H1 (cell line): ENCODE data around the gene CNDP2. TPM values are rescaled to one million over a fixed set of nuclear protein-coding genes. Genes with fewer than 3 reads are reported as not detected.

Source experiments
- CTCF ChIA-PET: fragments of 300-600 bp; sonication (Branson Sonifier 250); formaldehyde crosslinking; loops from one replicate; lab custom pipeline; 2021; ENCODE audit not compliant: partially characterized antibody; lab: Charles Lee
- POLR2A ChIA-PET: fragments of 300-600 bp; sonication (Branson Sonifier 250); formaldehyde crosslinking; loops from one replicate; lab custom pipeline; 2021; ENCODE audit warnings: inconsistent platforms; ENCODE audit not compliant: partially characterized antibody; lab: Charles Lee
- DNase-seq, 2 experiments: peaks; one replicate each; pipeline versions ENCODE4 v3.0.0 to v3.0.0-alpha.2; 2010 to 2022; ENCODE audit warnings: low spot score in 2 of 2, low read depth in 1 of 2, mixed read lengths in 1 of 2
- FAIRE-seq: peaks from 2 replicates; lab custom pipeline; 2011; peaks lifted over from hg19 to GRCh38; lab: Jason Lieb, UNC
- H2AFZ ChIP-seq: 2 replicates; pipeline ENCODE4 v1.8.1; 2012; ENCODE audit warnings: low read length, inconsistent platforms
- H2AK5ac ChIP-seq: 2 replicates; pipeline ENCODE4 v1.6.1; 2013; ENCODE audit warnings: low read depth, low read length
- H2BK120ac ChIP-seq: replicated peaks from 2 replicates; pipeline ENCODE3; 2013; ENCODE audit warnings: low read depth, low read length, inconsistent platforms
- H2BK12ac ChIP-seq: 2 replicates; pipeline ENCODE4 v1.6.1; 2013; ENCODE audit warnings: low read depth, low read length
- H2BK15ac ChIP-seq: 2 replicates; pipeline ENCODE4 v1.6.1; 2013; ENCODE audit warnings: low read length
- H2BK20ac ChIP-seq: 2 replicates; pipeline ENCODE4 v1.6.1; 2013; ENCODE audit warnings: low read length
- H2BK5ac ChIP-seq: 2 replicates; pipeline ENCODE4 v1.6.1; 2013; ENCODE audit warnings: low read depth, low read length
- H3K14ac ChIP-seq: 2 replicates; pipeline ENCODE4 v1.6.1; 2013; ENCODE audit warnings: inconsistent platforms; ENCODE audit not compliant: insufficient read length
- H3K18ac ChIP-seq: 2 replicates; pipeline ENCODE4 v1.6.1; 2013; ENCODE audit warnings: low read length; ENCODE audit errors: extremely low read depth
- H3K23ac ChIP-seq: 2 replicates; pipeline ENCODE4 v1.6.1; 2013; ENCODE audit warnings: inconsistent platforms; ENCODE audit not compliant: insufficient read length
- H3K23me2 ChIP-seq: 2 replicates; pipeline ENCODE4 v1.6.1; 2013; ENCODE audit warnings: low read depth, low read length
- H3K27ac ChIP-seq: 2 replicates; pipeline ENCODE4 v1.6.1; 2011; ENCODE audit warnings: low read depth, low read length, inconsistent platforms
- H3K27me3 ChIP-seq, 4 experiments: replicated peaks in 1 of 4; 1 replicate in 1 of 4; 2 replicates in 3 of 4; pipeline versions ENCODE4 v1.6.1 to v1.8.1; 2011 to 2013; ENCODE audit warnings: low read length in 3 of 4, mild to moderate bottlenecking in 3 of 4, inconsistent platforms in 2 of 4, mixed read lengths in 2 of 4, moderate library complexity in 1 of 4; ENCODE audit not compliant: control insufficient read depth in 3 of 4, insufficient read depth in 3 of 4; ENCODE audit errors: extremely low read depth in 1 of 4
- H3K36me3 ChIP-seq, 4 experiments: 2 replicates each; pipeline versions ENCODE4 v1.6.1 to v1.8.1; 2011 to 2013; ENCODE audit warnings: mild to moderate bottlenecking in 4 of 4, low read length in 3 of 4, moderate library complexity in 2 of 4, control low read depth in 1 of 4, inconsistent platforms in 1 of 4; ENCODE audit not compliant: insufficient read depth in 4 of 4, control insufficient read depth in 2 of 4
- H3K4ac ChIP-seq: replicated peaks from 2 replicates; pipeline ENCODE3; 2013; ENCODE audit warnings: low read length, low read depth, mixed read lengths, inconsistent platforms; ENCODE audit not compliant: insufficient read length
- H3K4me1 ChIP-seq, 4 experiments: replicated peaks in 1 of 4; 1 replicate in 1 of 4; 2 replicates in 3 of 4; pipeline versions ENCODE4 v1.6.1 to v1.8.1; 2011 to 2013; ENCODE audit warnings: low read length in 3 of 4, inconsistent platforms in 2 of 4, mixed read lengths in 1 of 4; ENCODE audit not compliant: insufficient read depth in 4 of 4, control insufficient read depth in 3 of 4
- H3K4me2 ChIP-seq, 2 experiments: 2 replicates each; pipeline versions ENCODE4 v1.6.1 to v1.8.1; 2011 to 2013; ENCODE audit warnings: low read depth in 2 of 2, low read length in 2 of 2, control low read depth in 1 of 2, inconsistent platforms in 1 of 2, mild to moderate bottlenecking in 1 of 2; ENCODE audit not compliant: insufficient read depth in 1 of 2
- H3K4me3 ChIP-seq, 4 experiments: fragments of 200-600, 300-600 bp in 1 of 4; sonication (generic), shearing (Covaris generic), sonication (Bioruptor Twin) in 1 of 4; 2 replicates each; pipeline versions ENCODE4 v1.5.1 to v1.8.1; 2011 to 2016; ENCODE audit warnings: low read length in 4 of 4, low read depth in 3 of 4, control low read depth in 2 of 4, inconsistent platforms in 2 of 4, mild to moderate bottlenecking in 2 of 4, mixed read lengths in 1 of 4, moderate library complexity in 1 of 4; ENCODE audit not compliant: insufficient read depth in 2 of 4; ENCODE audit errors: extremely low read depth in 1 of 4
- H3K56ac ChIP-seq: replicated peaks from 2 replicates; pipeline ENCODE3; 2013; ENCODE audit warnings: low read depth, mild to moderate bottlenecking, mixed read lengths, low read length, inconsistent platforms; ENCODE audit not compliant: insufficient read length
- H3K79me1 ChIP-seq: 2 replicates; pipeline ENCODE4 v1.6.1; 2013; ENCODE audit warnings: low read depth, low read length, control low read depth
- H3K79me2 ChIP-seq, 2 experiments: 2 replicates each; pipeline versions ENCODE4 v1.6.1 to v1.8.1; 2012 to 2013; ENCODE audit warnings: low read length in 2 of 2, mild to moderate bottlenecking in 2 of 2, inconsistent platforms in 1 of 2; ENCODE audit not compliant: insufficient read depth in 2 of 2, control insufficient read depth in 1 of 2
- H3K9ac ChIP-seq, 4 experiments: replicated peaks in 1 of 4; 1 replicate in 1 of 4; 2 replicates in 3 of 4; pipeline versions ENCODE4 v1.6.1 to v1.8.1; 2011 to 2013; ENCODE audit warnings: low read depth in 3 of 4, low read length in 3 of 4, control low read depth in 2 of 4, mild to moderate bottlenecking in 2 of 4, moderate library complexity in 2 of 4, inconsistent platforms in 1 of 4; ENCODE audit errors: extremely low read depth in 1 of 4
- H3K9me3 ChIP-seq, 2 experiments: 2 replicates each; pipeline versions ENCODE4 v1.6.1 to v1.8.1; 2012 to 2013; ENCODE audit warnings: mild to moderate bottlenecking in 2 of 2, moderate library complexity in 2 of 2, control low read depth in 1 of 2, inconsistent platforms in 1 of 2, low read depth in 1 of 2, low read length in 1 of 2, mixed read lengths in 1 of 2; ENCODE audit not compliant: insufficient read depth in 2 of 2
- H4K20me1 ChIP-seq, 2 experiments: replicated peaks in 1 of 2; 2 replicates each; pipeline versions ENCODE3 to v1.8.1; 2011 to 2013; ENCODE audit warnings: inconsistent platforms in 2 of 2, low read length in 2 of 2, mild to moderate bottlenecking in 1 of 2; ENCODE audit not compliant: insufficient read depth in 2 of 2, control insufficient read depth in 1 of 2
- H4K5ac ChIP-seq: 2 replicates; pipeline ENCODE4 v1.6.1; 2013; ENCODE audit warnings: low read length, low read depth, mixed read lengths, inconsistent platforms; ENCODE audit not compliant: insufficient read length
- H4K8ac ChIP-seq: 2 replicates; pipeline ENCODE4 v1.8.0; 2013; ENCODE audit warnings: mild to moderate bottlenecking, moderate library complexity, low read length, inconsistent platforms; ENCODE audit not compliant: insufficient read depth; ENCODE audit errors: extremely low read depth
- H4K91ac ChIP-seq: replicated peaks from 2 replicates; pipeline ENCODE3; 2013; ENCODE audit warnings: low read length, mixed read lengths, inconsistent platforms; ENCODE audit not compliant: insufficient read length
- BCL11A ChIP-seq, 2 experiments: IDR thresholded peaks; one replicate each; pipeline ENCODE4 v1.6.1; 2011; ENCODE audit warnings: low read depth in 2 of 2, low read length in 2 of 2, mild to moderate bottlenecking in 2 of 2
- CHD1 ChIP-seq: IDR thresholded peaks from 2 replicates; pipeline ENCODE4 v1.6.1; 2012; ENCODE audit warnings: low read depth, low read length, improper control_type of control experiment
- JUN ChIP-seq: IDR thresholded peaks from 2 replicates; pipeline ENCODE4 v1.6.1; 2011; ENCODE audit warnings: low read depth, mild to moderate bottlenecking, improper control_type of control experiment, low read length
- PHF8 ChIP-seq: fragments of 200-600 bp; sonication (generic); conservative IDR thresholded peaks from 2 replicates; pipeline ENCODE4 v1.7.1; 2012; ENCODE audit warnings: low read depth, mild to moderate bottlenecking, inconsistent platforms, low read length, moderate library complexity
- RXRA ChIP-seq: IDR thresholded peaks from 2 replicates; pipeline ENCODE4 v1.6.1; 2011; ENCODE audit warnings: low read depth, mild to moderate bottlenecking, low read length, moderate library complexity; ENCODE audit not compliant: insufficient read depth
- SIN3A ChIP-seq, 2 experiments: IDR thresholded peaks in 1 of 2; conservative IDR thresholded peaks in 1 of 2; 2 replicates each; pipeline ENCODE4 v1.6.1; 2011 to 2012; ENCODE audit warnings: low read length in 2 of 2, improper control_type of control experiment in 1 of 2, low read depth in 1 of 2, mild to moderate bottlenecking in 1 of 2
- WGBS, 2 experiments: shearing (Covaris generic) in 1 of 2; methylation state at CpG; one replicate each; pipeline versions ENCODE4 v1.1.6 to v1.1.7; 2013 to 2015; ENCODE audit warnings: low lambda C conversion rate in 2 of 2, mixed read lengths in 2 of 2, inconsistent platforms in 1 of 2, low coverage in 1 of 2, missing lambda C conversion rate in 1 of 2; ENCODE audit not compliant: insufficient replicate concordance in 2 of 2, insufficient coverage in 1 of 2, insufficient read length in 1 of 2; ENCODE audit errors: extremely low coverage in 1 of 2, missing lambda C conversion rate in 1 of 2; 5-methylcytosine and 5-hydroxymethylcytosine counted together
- polyA plus RNA-seq, 7 experiments: library from polyadenylated mRNA; depleted of rRNA in 3 of 7; stranded (reverse) in 5 of 7; unstranded in 2 of 7; fragments of >200 nt in 5 of 7; fragments of 200-250 nt in 2 of 7; gene quantifications; 1 replicate in 5 of 7; 2 replicates in 1 of 7; 4 replicates in 1 of 7; pipeline versions ENCODE4 v1.2.1 to v1.2.3, GENCODE V29; 2011 to 2013; ENCODE audit warnings: missing spikeins in 2 of 7, mixed read lengths in 2 of 7
- total RNA-seq: library from RNA; stranded (reverse); fragmentation: NEBNext Ultra II Directional; extraction: Animal tissue kit (Norgen Biotek cat#: 25700); gene quantifications from 2 replicates; pipeline ENCODE4 v1.2.1, GENCODE V29; 2021
- TF ChIP-seq, protein P1 (sequence below): IDR thresholded peaks from 2 replicates; pipeline ENCODE4 v1.6.1; 2011; ENCODE audit warnings: low read length, improper control_type of control experiment

The CNDP2 gene
- total and polyA plus RNA-seq, 2 of the 8 experiments (the other 6 are each of a cell fraction or from before 2014, with no cell fraction given) = 71.8 to 243 TPM

DNA sequence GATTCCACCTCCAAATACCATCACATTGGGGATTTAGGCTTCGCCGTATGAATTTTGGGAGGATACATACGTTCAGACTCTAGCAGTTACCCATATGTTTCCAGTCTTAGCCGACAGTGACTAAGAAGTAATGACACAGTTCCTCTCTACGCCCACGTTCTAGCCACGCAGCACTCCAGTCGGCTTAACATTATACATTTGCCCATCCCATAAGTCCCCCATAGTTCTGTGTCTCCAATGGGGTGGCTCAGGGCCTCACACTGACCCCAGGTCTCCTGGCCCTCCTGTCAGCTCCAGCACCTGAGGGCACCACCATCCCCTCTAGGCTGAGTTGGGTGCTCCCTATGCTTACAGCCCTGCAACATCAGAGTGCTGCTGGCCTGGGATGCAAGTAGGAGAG lies 18.4 kb upstream of the CNDP2 start:
- H3K79me1 ChIP-seq = no peaks in the 10 kb centered on the region
- H3K4ac ChIP-seq = no peak overlapping the region
- no peak overlapping the region for H3K56ac ChIP-seq
- no peaks in the 10 kb centered on the region for H3K79me2 ChIP-seq
- H3K4me1 ChIP-seq = no peaks in the 10 kb centered on the region; a peak in 1 of 7 replicates
- no peak overlapping the region for H2AK5ac ChIP-seq
- no peak overlapping the region for H4K5ac ChIP-seq
- no peaks in the 10 kb centered on the region for H3K36me3 ChIP-seq
- no peak overlapping the region for H3K27ac ChIP-seq
- no peaks in the 10 kb centered on the region for H3K9me3 ChIP-seq
- H3K4me2 ChIP-seq = no peak overlapping the region
- no peak overlapping the region for H2BK15ac ChIP-seq
- H3K14ac ChIP-seq = no peak overlapping the region
- H2BK5ac ChIP-seq = no peak overlapping the region
- no peaks in the 10 kb centered on the region for H3K23me2 ChIP-seq
- peaks cover 0 to 1% (median 0%) of the 10 kb centered on the region in 4 experiments; a peak in 1 of 7 replicates for H3K27me3 ChIP-seq
- no peak overlapping the region for H2AFZ ChIP-seq
- no peak overlapping the region for H3K23ac ChIP-seq
- no peak overlapping the region for H2BK12ac ChIP-seq
- no peak for FAIRE-seq
- DNase-seq = no peak
- no peak overlapping the region for H4K8ac ChIP-seq
- H3K9ac ChIP-seq = no peak overlapping the region
- H4K91ac ChIP-seq = no peak overlapping the region
- H3K18ac ChIP-seq = no peak overlapping the region
- ChIA-PET POLR2A (no interaction called here), CTCF (interaction anchor here (0.9 to 3.4 kb wide), 10 partner anchors 10 to 128 kb away, joined by 3 to 19 read pairs (median 5); partner anchors contain the start of gene CNDP2)
- no peak overlapping the region for H3K4me3 ChIP-seq
- 82% methylated on average over 8 of the region's 8 CpGs; no CpG with 5 or more reads in 1 of the 2 experiments for WGBS, 2 experiments
- H2BK20ac ChIP-seq = no peak overlapping the region
- H2BK120ac ChIP-seq = no peak overlapping the region
- H4K20me1 ChIP-seq = no peaks in the 10 kb centered on the region
- TF ChIP-seq PHF8 (no peak), JUN (no peak), BCL11A (IDR thresholded peaks at IDR 0.05; ENCODE audit: low read depth in 2 of 2, low read length in 2 of 2) (no peak), CHD1 (no peak), RXRA (no peak), SIN3A (conservative IDR thresholded peaks at IDR 0.05 in 1 of 2, IDR thresholded peaks at IDR 0.05 in 1 of 2; ENCODE audit: low read depth in 1 of 2, low read length in 2 of 2) (no peak)
- TF ChIP-seq, protein P1, sequence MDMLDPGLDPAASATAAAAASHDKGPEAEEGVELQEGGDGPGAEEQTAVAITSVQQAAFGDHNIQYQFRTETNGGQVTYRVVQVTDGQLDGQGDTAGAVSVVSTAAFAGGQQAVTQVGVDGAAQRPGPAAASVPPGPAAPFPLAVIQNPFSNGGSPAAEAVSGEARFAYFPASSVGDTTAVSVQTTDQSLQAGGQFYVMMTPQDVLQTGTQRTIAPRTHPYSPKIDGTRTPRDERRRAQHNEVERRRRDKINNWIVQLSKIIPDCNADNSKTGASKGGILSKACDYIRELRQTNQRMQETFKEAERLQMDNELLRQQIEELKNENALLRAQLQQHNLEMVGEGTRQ = no peak
